Fibroblast of lung (primary cell): Measurements from ENCODE around the gene FAM170B. TPM values are rescaled to one million over a fixed set of nuclear protein-coding genes. Genes with fewer than 3 reads are reported as not detected.

Experiments
- DNase-seq, 2 donors: peaks; one replicate each; pipeline versions ENCODE4 v3.0.0 to v3.0.0-alpha.2; 2010; ENCODE audit warnings: low read depth in 2 of 2
- H2AFZ ChIP-seq: 2 replicates; pipeline ENCODE4 v1.5.1; 2012; ENCODE audit warnings: low read length, control low read depth, inconsistent platforms
- H3K27ac ChIP-seq: 2 replicates; pipeline ENCODE4 v1.5.1; 2011; ENCODE audit warnings: low read length, control low read depth; ENCODE audit not compliant: insufficient read depth
- H3K27me3 ChIP-seq: 2 replicates; pipeline ENCODE4 v1.5.1; 2011; ENCODE audit warnings: mild to moderate bottlenecking, low read length; ENCODE audit not compliant: control insufficient read depth, insufficient read depth
- H3K36me3 ChIP-seq: 2 replicates; pipeline ENCODE4 v1.5.1; 2011; ENCODE audit warnings: low read length; ENCODE audit not compliant: control insufficient read depth, insufficient read depth
- H3K4me1 ChIP-seq: 2 replicates; pipeline ENCODE4 v1.5.1; 2011; ENCODE audit warnings: low read length; ENCODE audit not compliant: control insufficient read depth, insufficient read depth; ENCODE audit errors: extremely low read depth
- H3K4me2 ChIP-seq: 2 replicates; pipeline ENCODE4 v1.5.1; 2011; ENCODE audit warnings: low read length, control low read depth; ENCODE audit not compliant: insufficient read depth; ENCODE audit errors: extremely low read depth
- H3K4me3 ChIP-seq, 4 experiments: fragments of 200-600 bp in 1 of 4; sonication (generic) in 1 of 4; replicated peaks in 1 of 4; 2 replicates each; pipeline ENCODE4 v1.5.1; 2011 to 2016; ENCODE audit warnings: low read length in 4 of 4, low read depth in 3 of 4, mild to moderate bottlenecking in 3 of 4, control low read depth in 2 of 4, inconsistent platforms in 1 of 4, mixed read lengths in 1 of 4; ENCODE audit not compliant: insufficient read depth in 1 of 4; ENCODE audit errors: control extremely low read depth in 1 of 4
- H3K79me2 ChIP-seq: 2 replicates; pipeline ENCODE4 v1.5.1; 2012; ENCODE audit warnings: mild to moderate bottlenecking, low read length, inconsistent platforms; ENCODE audit not compliant: control insufficient read depth, insufficient read depth
- H3K9ac ChIP-seq: 2 replicates; pipeline ENCODE4 v1.5.1; 2011; ENCODE audit warnings: mild to moderate bottlenecking, low read length, control low read depth; ENCODE audit not compliant: insufficient read depth
- H3K9me3 ChIP-seq: 2 replicates; pipeline ENCODE4 v1.5.1; 2012; ENCODE audit warnings: low read depth, low read length; ENCODE audit not compliant: control insufficient read depth, insufficient read depth
- H4K20me1 ChIP-seq: 2 replicates; pipeline ENCODE4 v1.5.1; 2011; ENCODE audit warnings: low read length; ENCODE audit not compliant: control insufficient read depth, insufficient read depth; ENCODE audit errors: extremely low read depth
- EZH2 ChIP-seq: IDR thresholded peaks from 2 replicates; pipeline ENCODE4 v1.5.1; 2012; ENCODE audit warnings: low read length, control low read depth, mild to moderate bottlenecking; ENCODE audit errors: missing control alignments
- polyA plus RNA-seq, 2 donors: library from polyadenylated mRNA; depleted of rRNA in 1 of 2; stranded (reverse) in 1 of 2; unstranded in 1 of 2; fragments of >200 nt; gene quantifications; 2 replicates each; pipeline ENCODE4 v1.2.1, GENCODE V29; 2011 to 2012; ENCODE audit warnings: missing spikeins in 1 of 2
- total RNA-seq: library from RNA; depleted of rRNA; stranded (reverse); fragments of >200 nt; gene quantifications from 2 replicates; pipeline ENCODE4 v1.2.1, GENCODE V29; 2014
- TF ChIP-seq, protein P1 (sequence below), 2 donors: IDR thresholded peaks in 1 of 2; conservative IDR thresholded peaks in 1 of 2; 1 replicate in 1 of 2; 2 replicates in 1 of 2; pipeline ENCODE4 v1.5.1; 2011 to 2012; ENCODE audit warnings: low read length in 2 of 2, control low read depth in 1 of 2, inconsistent platforms in 1 of 2, low read depth in 1 of 2, mild to moderate bottlenecking in 1 of 2

FAM170B gene
- total and polyA plus RNA-seq, 2 donors (not counting 1 experiment from before 2014, with no cell fraction given): not detected

GRCh38 chr10:49143249-49143648, 9.4 kb upstream of the FAM170B start:
- H3K9ac ChIP-seq: no peak overlapping the region
- no peak overlapping the region for H2AFZ ChIP-seq
- H3K36me3 ChIP-seq: no peaks in the 10 kb centered on the region
- H3K9me3 ChIP-seq: no peaks in the 10 kb centered on the region
- no peak for DNase-seq
- TF ChIP-seq, protein P1, sequence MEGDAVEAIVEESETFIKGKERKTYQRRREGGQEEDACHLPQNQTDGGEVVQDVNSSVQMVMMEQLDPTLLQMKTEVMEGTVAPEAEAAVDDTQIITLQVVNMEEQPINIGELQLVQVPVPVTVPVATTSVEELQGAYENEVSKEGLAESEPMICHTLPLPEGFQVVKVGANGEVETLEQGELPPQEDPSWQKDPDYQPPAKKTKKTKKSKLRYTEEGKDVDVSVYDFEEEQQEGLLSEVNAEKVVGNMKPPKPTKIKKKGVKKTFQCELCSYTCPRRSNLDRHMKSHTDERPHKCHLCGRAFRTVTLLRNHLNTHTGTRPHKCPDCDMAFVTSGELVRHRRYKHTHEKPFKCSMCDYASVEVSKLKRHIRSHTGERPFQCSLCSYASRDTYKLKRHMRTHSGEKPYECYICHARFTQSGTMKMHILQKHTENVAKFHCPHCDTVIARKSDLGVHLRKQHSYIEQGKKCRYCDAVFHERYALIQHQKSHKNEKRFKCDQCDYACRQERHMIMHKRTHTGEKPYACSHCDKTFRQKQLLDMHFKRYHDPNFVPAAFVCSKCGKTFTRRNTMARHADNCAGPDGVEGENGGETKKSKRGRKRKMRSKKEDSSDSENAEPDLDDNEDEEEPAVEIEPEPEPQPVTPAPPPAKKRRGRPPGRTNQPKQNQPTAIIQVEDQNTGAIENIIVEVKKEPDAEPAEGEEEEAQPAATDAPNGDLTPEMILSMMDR (conservative IDR thresholded peaks at IDR 0.05 in 1 of 2, IDR thresholded peaks at IDR 0.05 in 1 of 2; ENCODE audit: low read depth in 1 of 2, low read length in 2 of 2): no peak
- no peak for TF ChIP-seq EZH2
- no peak overlapping the region for H3K4me2 ChIP-seq
- no peak overlapping the region for H3K4me3 ChIP-seq
- H4K20me1 ChIP-seq: no peaks in the 10 kb centered on the region
- H3K4me1 ChIP-seq: peaks cover 27% of the 10 kb centered on the region
- no peaks in the 10 kb centered on the region for H3K27me3 ChIP-seq
- no peaks in the 10 kb centered on the region for H3K79me2 ChIP-seq
- H3K27ac ChIP-seq: no peak overlapping the region

GRCh38 chr10:49141541-49142332, 7.9 kb upstream of the FAM170B start:
- no peaks in the 10 kb centered on the region for H4K20me1 ChIP-seq
- TF ChIP-seq, protein P1 (conservative IDR thresholded peaks at IDR 0.05 in 1 of 2, IDR thresholded peaks at IDR 0.05 in 1 of 2; ENCODE audit: low read depth in 1 of 2, low read length in 2 of 2): no peak
- no peak for TF ChIP-seq EZH2
- H2AFZ ChIP-seq: no peak overlapping the region
- H3K4me2 ChIP-seq: no peak overlapping the region
- H3K4me1 ChIP-seq: peaks cover 27% of the 10 kb centered on the region
- H3K79me2 ChIP-seq: no peaks in the 10 kb centered on the region
- no peaks in the 10 kb centered on the region for H3K36me3 ChIP-seq
- H3K27ac ChIP-seq: no peak overlapping the region
- no peaks in the 10 kb centered on the region for H3K9me3 ChIP-seq
- no peak overlapping the region for H3K4me3 ChIP-seq
- peaks cover 3% of the 10 kb centered on the region for H3K27me3 ChIP-seq
- H3K9ac ChIP-seq: no peak overlapping the region
- DNase-seq: no peak

- Histone ChIP-seq H3K27ac (peak overlapping the region; percentile 80), H3K9ac (no peak overlapping the region), H2AFZ (no peak overlapping the region), H3K27me3 (peaks cover 6% of the 10 kb centered on the region), H3K4me2 (peak overlapping the region; percentile 33), H3K4me1 (peaks cover 27% of the 10 kb centered on the region), H3K4me3 (no peak overlapping the region), H3K36me3 (no peaks in the 10 kb centered on the region), H3K9me3 (no peaks in the 10 kb centered on the region), H3K79me2 (no peaks in the 10 kb centered on the region), H4K20me1 (no peaks in the 10 kb centered on the region)
- DNase-seq: no peak
- TF ChIP-seq EZH2: no peak
- TF ChIP-seq, protein P1 (conservative IDR thresholded peaks at IDR 0.05 in 1 of 2, IDR thresholded peaks at IDR 0.05 in 1 of 2; ENCODE audit: low read depth in 1 of 2, low read length in 2 of 2): no peak
Observed at GRCh38 chr10:49140304-49141177, 6.7 kb upstream of the FAM170B start.
